ENCODE measurements around the gene RNASE7. TPM values are rescaled to one million over a fixed set of nuclear protein-coding genes. Genes with fewer than 3 reads are reported as not detected.

Gene RNASE7
- total RNA-seq, 4 donors from 2014 or later = not detected

DNA sequence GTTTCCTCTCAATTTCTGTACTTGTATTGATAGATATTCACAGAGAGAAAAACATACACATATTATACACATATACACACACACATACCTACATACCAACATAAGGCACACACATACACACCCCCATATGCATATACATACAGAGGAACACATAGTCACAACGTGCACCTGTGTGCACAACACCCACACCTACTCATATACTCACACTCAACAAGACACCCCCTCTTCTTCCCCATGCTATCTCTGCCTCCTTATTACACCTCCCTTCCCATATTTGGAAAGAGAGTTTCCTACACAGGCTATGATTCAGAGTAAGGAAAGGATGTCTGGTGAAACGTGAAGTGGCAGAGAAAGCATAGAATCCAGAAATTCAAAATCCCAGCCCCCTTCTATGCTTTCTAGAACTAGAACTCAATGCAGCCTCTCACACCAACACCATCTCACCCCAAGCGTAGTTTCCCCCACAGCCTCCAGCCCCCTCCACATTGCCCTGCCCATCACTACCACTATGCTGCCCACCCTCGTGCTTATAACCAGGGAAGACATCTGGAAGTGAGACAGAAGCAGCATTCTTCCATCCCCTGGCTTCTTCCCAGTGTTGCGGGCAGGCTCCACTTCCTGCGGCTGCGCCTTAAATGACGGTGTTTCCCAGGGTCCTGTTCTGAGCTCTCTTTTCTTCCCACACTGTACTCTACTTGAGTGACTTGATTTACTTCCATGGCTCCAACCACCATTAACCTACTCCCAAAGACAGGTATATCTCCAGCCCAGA, 17.9 kb downstream of the RNASE7 start:
- no peak for ATAC-seq (ENCODE audit: low FRiP score)
- TF ChIP-seq, protein P1, sequence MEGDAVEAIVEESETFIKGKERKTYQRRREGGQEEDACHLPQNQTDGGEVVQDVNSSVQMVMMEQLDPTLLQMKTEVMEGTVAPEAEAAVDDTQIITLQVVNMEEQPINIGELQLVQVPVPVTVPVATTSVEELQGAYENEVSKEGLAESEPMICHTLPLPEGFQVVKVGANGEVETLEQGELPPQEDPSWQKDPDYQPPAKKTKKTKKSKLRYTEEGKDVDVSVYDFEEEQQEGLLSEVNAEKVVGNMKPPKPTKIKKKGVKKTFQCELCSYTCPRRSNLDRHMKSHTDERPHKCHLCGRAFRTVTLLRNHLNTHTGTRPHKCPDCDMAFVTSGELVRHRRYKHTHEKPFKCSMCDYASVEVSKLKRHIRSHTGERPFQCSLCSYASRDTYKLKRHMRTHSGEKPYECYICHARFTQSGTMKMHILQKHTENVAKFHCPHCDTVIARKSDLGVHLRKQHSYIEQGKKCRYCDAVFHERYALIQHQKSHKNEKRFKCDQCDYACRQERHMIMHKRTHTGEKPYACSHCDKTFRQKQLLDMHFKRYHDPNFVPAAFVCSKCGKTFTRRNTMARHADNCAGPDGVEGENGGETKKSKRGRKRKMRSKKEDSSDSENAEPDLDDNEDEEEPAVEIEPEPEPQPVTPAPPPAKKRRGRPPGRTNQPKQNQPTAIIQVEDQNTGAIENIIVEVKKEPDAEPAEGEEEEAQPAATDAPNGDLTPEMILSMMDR (IDR thresholded peaks at IDR 0.05) = no peak
- DNase-seq (ENCODE audit: low spot score) = no peak

DNA sequence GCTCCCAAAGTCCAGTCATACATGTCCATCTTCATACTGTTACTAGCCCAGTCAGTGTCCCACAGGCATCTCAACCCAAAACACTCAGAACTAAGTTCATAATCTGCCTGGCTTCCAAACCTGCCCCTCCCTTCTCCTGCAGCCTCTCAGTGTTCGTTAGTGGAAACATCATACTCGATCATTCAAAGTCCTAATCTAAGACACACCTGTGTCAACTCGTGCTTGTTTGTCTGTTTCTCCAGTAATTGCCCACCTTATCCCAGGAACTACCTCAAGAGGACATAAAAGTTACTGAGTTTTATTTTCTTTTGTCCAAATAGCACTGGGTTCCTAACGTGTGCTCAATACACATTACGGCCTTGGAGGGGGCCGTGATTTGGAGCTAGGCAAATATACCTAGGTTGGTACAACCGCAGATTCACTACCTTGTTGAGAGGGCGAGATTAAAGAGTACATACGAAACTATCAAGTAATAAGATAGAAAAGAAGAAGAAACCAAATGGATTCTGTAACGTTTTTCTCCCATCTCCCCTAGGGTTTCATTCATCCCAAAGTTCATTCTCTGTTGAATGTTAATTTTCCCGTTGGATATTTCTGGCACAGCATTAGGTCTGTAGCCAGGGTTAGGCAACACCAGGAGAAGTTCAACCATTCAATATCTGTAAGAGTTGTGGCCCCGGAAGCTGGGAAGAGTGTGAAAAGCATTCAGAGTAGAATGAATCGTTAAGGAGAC, 18.6 kb downstream of the RNASE7 start:
- no peak for ATAC-seq (ENCODE audit: low FRiP score)
- TF ChIP-seq, protein P1 (IDR thresholded peaks at IDR 0.05) = no peak
- no peak for DNase-seq (ENCODE audit: low spot score)

DNA sequence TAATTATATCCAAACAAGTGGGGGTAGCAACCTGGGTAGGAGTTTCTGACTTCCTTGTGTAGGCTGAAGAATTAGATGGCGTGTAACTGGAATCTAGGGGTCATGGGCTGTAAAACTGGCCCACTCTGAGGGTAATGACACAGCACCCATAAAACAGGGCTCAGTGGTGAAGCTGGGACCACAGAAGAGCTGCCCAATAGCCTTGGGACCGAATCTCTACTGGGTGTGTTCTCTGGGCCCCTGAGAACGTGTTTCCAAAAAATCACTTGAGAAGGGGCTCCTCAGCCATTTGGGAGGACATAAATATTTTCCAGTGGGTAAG, 19.1 kb downstream of the RNASE7 start:
- ATAC-seq (ENCODE audit: low FRiP score) (no peak), DNase-seq (ENCODE audit: low spot score) (no peak)
- TF ChIP-seq, protein P1 (IDR thresholded peaks at IDR 0.05) = no peak

DNA sequence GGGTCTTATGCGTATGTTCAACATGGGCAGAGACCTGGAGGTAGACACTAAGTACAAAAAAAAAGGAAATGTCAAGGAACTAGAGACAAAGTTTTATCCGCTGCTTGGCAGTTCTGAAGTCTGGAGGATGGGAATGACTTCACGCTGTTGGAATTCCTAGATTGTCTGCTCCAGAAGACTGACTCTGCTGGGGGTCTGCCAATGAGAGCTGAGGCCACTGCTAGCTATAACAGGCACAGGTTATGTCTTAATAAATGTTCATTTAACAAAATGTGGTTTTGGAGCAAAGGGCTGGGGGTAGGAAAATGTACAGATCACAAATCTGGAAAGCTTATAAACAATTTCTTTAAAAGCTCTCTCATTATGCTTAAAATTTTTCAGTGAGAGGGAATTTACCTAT, 21.3 kb downstream of the RNASE7 start:
- TF ChIP-seq, protein P1 (IDR thresholded peaks at IDR 0.05) = no peak
- ATAC-seq (ENCODE audit: low FRiP score) (peak; percentile 78), DNase-seq (ENCODE audit: low spot score) (no peak)

DNA sequence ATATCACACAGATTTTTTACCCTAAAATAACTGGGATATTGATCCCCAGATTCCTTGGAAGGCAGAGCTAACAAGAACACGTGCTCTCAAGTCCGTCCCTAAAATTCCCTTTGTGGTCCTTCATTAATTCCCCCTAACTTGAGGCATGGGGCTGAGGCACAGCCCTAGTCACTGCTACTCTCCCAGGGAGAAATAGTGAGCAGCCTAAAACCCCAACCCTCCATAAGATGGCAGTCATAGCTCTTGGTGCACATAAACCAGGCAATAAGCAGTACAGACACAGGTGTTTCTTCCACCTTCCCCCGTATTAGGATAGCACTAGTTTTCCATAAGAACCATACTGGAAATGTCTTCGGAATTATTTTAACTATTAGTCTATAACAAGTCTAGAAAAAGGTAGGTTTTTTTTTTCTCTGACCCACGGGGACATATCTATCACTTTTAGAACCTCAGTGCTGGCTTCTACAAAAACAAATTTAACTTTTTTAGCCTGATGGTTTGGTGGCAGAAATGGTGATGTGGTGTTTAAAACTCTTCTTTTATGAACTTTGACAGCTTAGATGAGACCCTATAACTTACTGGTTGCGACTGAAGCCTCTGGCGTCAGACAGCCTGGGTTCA, 24.8 kb downstream of the RNASE7 start:
- TF ChIP-seq, protein P1 (IDR thresholded peaks at IDR 0.05) = no peak
- no peak for ATAC-seq (ENCODE audit: low FRiP score)
- DNase-seq (ENCODE audit: low spot score) = no peak

DNA sequence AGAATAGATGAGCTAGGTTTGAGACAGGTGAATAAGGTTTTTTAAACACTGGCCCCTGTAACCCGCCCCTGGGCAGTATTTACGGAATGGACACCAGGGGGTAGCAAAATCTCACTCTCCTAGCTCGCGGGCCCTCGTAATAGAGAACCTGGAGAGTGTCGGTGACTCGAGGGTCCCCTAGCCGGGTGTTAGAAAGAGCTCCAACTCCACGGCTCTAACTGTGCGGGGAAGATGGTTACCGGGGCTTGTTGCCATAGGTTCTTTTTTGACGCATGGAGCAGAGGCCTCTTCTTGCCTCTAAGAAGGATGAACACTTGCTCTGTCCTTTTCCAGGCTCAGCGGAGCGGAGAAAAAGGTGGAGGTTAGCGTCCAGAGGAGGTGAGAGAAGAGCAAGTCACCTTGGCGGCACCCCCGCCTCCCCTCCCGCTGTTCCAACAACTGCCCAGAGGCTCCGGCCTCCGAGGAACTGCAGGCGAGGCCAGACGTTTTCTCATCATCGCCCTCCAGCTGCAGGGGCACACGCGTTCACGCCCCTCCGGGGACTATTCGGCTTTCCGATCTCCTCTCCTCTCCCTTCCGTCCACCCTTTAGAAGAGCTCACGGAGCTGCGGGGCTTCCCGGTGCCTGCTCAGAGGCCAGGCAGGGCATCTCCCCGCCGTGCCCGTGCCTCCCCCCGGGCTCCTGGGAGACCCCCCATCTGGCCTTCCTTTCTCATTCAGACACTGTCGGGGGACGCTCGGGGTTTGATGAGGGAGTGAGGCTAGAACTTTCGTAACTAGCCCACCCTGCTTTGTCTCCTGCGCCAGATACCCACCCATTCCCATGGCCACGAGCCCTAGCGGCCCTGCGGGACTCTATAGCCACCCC, 26.6 kb downstream of the RNASE7 start:
- TF ChIP-seq, protein P1 (IDR thresholded peaks at IDR 0.05) = peak in 1 of 3 donors; percentile 44
- peak; percentile 21 for ATAC-seq (ENCODE audit: low FRiP score)
- no peak for DNase-seq (ENCODE audit: low spot score)
